ENCODE data around the gene OAS2.

Gene OAS2

DNA sequence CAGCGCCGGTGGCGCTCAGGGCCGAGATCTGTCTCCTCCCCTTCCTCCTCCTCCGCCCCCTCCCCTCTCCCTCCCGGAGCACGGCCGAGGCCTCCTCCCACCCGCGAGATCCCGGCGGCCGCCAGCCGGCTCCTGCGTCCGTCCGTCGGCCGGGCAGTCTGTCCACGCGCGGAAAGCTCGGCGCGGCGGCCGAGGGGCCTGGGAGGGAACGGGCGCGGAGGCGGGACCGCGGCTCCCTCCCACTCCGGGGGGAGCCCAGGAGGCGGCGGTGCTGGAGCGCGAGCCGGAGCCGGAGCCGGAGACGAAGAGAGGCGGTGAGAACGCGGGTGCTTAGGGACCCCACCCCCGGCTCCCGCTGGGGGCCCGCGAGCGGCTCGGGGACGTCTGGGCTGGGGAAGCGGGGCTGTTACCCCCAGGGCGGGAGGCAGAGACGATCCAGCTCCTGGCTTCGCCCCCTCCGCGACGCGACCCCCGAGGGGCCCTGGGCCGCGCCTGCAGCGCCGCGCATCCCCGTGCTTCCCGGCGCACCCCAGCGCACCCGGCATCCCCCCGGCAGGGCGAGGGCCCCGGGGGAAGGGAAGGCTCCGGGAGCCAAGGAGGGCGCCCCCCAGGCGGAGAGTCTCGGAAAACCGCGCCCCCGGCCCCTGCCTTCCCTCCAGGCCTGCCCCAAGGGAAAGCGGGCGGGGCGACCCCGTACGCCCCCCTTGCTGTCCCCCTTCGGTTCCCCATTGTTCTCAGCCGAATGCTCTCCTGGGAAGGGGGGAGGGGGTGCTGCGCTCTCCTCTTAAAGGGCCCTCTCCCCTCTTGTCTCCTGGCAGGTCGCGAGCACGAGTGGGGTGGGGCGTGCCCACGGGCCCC lies 78.5 kb downstream of the OAS2 start, which contains the start of gene DTX1:
Gene DTX1, plus strand, starts transcription at position 100 of the 858 bp plus-strand sequence. CDS start 1,463 bp downstream, outside the sequence.
- in situ Hi-C loops (cut with MboI; ENCODE audit: low sequenced_read_pairs) = no loop called here

DNA sequence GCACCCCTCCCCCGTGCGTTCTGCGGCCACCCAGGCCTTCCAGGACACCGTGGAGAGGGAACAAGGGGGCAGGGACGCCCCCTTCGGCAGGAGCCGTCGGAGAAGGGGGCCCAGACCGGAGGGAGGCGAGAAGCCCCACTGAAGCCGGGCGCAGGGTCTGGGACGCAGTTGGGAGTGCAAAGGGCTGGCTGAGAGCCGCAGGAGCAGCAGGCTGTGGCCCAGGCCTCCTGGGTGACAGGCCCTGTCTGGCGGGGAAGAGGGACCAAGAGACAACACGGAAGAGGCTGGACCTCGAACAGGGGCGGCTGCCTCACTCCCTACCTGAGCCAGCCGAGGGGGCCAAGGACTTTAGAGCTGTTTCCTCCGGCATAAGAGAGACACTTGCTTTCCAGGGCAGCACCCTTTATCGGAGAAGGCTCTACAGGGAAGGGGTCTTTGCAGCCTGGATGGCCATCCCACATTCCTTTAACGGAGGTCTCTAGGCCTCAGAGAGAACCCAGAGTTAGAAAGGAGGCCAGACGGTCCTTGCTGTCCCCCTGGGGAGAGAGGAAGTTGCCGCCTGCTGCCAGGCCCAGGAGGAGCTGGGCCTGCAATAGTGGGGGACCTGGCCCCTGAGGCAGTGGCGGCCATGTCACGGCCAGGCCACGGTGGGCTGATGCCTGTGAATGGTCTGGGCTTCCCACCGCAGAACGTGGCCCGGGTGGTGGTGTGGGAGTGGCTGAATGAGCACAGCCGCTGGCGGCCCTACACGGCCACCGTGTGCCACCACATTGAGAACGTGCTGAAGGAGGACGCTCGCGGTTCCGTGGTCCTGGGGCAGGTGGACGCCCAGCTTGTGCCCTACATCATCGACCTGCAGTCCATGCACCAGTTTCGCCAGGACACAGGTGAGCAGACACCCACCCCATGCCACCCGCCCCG lies 79.5 kb downstream of the OAS2 start:
- in situ Hi-C loops (cut with MboI; ENCODE audit: low sequenced_read_pairs) = no loop called here

DNA sequence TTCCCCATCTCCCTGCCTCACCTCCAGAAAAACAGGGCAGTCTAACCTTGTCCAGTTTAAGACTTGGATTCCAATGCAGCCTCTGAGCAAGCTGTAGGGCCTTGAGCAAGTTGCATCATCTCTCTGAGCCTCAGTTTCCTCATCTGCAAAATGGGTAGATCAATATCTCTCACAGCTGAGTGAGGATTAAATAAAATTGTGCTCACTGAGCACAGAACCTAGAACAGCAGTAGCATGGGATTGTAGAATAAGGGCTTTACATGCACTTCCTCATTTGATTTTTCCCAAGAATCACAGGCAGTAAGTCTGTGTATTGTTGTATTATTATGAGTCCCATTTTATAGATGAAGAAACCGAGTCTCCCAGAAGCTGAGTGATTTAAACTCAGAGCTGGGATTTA lies 80.2 kb downstream of the OAS2 start:
- in situ Hi-C loops (cut with MboI; ENCODE audit: low sequenced_read_pairs) = no loop called here

DNA sequence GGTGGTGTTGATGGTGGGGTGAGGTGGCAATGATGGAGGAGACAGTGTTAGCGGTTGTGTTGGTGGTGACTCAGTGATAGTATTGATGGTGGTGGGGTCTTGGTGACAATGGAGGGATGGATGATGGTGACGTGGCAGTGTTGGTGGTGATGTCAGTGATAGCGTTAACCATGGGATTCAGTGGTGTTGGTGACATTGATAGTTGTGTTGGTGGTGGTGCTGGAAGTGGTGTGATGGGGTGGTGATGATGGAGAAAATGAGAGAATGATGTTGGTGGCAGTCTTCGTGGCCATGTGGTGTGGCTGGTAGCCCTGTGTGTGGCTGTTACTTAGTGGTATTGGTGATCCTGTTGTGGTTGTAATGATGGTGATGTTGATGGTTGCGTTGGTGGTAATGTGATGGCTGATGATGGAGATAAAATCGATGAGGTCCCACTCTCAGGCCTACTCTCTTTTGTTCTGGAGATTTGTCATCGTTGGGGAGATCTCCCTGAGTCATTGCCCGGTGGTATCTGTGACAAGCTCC lies 80.8 kb downstream of the OAS2 start:
- in situ Hi-C loops (cut with MboI; ENCODE audit: low sequenced_read_pairs) = no loop called here

DNA sequence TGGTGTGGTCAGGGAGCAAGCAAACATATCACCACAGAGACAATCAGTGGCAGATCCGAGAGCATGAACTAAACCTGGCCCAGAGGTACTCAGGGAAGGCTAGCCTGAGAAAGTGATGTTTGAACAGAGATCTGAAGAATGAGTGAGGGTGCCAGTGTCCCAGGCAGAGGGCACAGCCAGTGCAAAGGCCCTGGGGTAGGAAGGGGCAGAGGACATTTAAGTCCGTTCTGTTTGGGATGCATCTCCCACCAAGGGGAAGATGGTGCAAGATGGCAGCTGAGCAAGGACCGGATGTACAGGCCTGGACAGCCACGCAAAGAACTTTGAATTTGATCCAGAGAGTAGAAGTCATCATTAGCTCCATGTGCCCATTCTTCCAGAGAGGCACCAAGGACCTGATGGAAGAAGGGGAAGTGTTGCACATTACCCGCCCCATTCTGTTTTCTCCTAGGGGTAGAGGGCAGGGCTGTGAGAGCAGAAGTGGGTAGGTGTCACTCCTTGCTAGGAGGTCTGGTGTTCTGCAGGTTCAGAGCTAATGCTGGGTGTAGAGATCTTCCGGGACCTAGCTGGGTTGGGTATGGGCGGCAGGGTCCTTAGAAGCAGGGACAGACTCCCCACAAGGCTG lies 82.1 kb downstream of the OAS2 start:
- in situ Hi-C loops (cut with MboI; ENCODE audit: low sequenced_read_pairs) = no loop called here

DNA sequence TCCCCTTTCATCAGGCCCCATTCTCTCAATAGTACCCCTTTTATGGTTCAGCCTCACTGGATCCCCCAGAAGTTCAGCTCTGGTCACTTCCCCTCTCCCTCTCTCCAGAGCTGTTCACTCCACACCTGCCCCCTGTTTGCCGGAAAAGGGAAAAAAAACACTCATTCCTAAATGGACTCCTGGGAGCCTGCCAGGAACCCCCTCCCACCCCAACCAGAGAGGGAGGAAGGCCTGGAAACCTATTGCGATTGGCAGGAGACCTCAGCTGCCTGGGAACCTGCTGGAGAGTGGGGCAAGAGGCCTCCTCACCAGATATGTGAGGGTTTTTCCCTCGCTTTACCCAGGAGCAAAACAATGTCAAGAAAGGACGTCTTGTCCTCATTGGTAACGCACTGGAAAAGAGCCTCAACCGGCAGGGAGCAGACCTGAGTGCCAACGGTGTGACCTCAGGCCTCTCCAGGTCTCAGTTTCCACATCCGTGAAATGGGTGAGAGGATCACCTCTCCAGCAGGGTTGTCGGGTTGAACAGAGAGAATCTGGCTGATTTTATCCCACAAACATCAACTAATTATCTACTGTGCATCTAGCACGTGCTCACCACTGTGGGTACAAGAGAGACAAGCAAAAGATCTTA lies 82.9 kb downstream of the OAS2 start:
- in situ Hi-C loops (cut with MboI; ENCODE audit: low sequenced_read_pairs) = no loop called here
